Astrocyte of the cerebellum (primary cell): Measurements from ENCODE around the gene OR7A10.

Source experiments
- DNase-seq: peaks from one replicate; pipeline ENCODE4 v3.0.0-alpha.2; 2011; ENCODE audit warnings: low read depth
- H3K4me3 ChIP-seq: 2 replicates; pipeline ENCODE4 v1.5.1; 2011; ENCODE audit warnings: mild to moderate bottlenecking, low read depth, low read length, moderate library complexity
- in situ Hi-C: cut with HindIII; loops from 2 replicates; pipeline ENCODE4 v1.10.0; 2017; ENCODE audit warnings: low sequenced_read_pairs
- TF ChIP-seq, protein P1 (sequence below): IDR thresholded peaks from 2 replicates; pipeline ENCODE4 v1.5.1; 2012; ENCODE audit warnings: low read length, low read depth, moderate library complexity, mild to moderate bottlenecking; ENCODE audit errors: missing control alignments

OR7A10 gene

DNA sequence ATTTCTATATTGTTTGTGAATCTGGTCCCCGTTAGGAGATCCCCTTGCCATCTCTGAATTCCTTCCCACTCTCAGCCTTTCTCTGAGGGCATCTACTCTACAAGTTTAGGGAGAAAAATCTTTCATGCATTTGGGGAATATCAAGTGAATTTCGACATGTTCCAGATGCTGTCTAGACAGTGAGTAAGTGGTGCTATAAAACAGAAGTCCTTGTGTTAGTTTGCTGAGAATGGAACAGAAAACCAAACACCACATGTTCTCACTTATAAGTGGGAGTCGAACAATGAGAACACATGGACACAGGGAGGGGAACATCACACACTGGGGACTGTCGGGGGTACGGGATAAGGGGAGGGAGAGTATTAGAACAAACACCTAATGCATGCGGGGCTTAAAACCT is 5.1 kb downstream of the OR7A10 start:
- in situ Hi-C loops: no loop called here
- H3K4me3 ChIP-seq: no peak overlapping the region
- no peak for DNase-seq

DNA sequence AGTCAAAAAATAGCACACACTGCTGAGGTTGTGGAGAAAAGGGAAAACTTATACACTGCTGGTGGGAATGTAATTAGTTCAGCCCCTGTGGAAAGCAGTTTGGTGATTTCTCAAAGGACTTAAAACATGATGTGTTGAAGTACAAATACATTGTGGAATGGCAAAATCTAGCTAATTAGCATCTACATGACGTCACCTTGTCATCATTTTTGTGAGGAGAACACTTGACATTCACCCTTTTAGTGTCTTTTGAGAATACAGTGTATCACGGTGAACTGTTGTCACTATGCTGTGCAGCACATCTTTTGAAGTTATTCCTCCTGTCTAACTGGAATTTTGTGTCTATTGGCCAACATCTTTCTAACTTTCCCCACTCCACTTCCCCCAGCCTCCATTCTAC is 5.6 kb downstream of the OR7A10 start:
- no peak overlapping the region for H3K4me3 ChIP-seq
- in situ Hi-C loops: no loop called here
- no peak for DNase-seq
- TF ChIP-seq, protein P1, sequence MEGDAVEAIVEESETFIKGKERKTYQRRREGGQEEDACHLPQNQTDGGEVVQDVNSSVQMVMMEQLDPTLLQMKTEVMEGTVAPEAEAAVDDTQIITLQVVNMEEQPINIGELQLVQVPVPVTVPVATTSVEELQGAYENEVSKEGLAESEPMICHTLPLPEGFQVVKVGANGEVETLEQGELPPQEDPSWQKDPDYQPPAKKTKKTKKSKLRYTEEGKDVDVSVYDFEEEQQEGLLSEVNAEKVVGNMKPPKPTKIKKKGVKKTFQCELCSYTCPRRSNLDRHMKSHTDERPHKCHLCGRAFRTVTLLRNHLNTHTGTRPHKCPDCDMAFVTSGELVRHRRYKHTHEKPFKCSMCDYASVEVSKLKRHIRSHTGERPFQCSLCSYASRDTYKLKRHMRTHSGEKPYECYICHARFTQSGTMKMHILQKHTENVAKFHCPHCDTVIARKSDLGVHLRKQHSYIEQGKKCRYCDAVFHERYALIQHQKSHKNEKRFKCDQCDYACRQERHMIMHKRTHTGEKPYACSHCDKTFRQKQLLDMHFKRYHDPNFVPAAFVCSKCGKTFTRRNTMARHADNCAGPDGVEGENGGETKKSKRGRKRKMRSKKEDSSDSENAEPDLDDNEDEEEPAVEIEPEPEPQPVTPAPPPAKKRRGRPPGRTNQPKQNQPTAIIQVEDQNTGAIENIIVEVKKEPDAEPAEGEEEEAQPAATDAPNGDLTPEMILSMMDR: no peak

More for the DNA sequence above, 5.1 kb downstream of the OR7A10 start:
- TF ChIP-seq, protein P1: no peak

DNA sequence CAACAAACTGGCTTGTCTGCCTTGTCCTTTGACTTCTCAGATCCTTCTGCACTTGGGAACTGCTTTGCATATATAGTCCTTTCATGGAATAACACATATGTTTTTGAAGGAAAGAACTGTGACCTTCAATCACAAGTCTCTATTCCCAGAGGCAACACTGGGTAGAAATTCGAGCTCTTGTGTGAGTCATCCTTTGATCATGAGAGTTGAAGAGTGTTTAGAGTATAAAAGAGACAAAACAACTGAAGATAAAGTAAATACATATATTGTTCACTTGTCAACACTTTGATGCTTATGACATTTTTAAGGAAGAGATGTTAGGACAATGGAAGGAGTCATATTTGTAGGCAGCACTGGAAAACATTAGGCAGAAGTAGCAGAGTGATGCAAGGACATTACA is 8.5 kb downstream of the OR7A10 start:
- no peak for DNase-seq
- in situ Hi-C loops: no loop called here
- H3K4me3 ChIP-seq: no peak overlapping the region
- TF ChIP-seq, protein P1: no peak

DNA sequence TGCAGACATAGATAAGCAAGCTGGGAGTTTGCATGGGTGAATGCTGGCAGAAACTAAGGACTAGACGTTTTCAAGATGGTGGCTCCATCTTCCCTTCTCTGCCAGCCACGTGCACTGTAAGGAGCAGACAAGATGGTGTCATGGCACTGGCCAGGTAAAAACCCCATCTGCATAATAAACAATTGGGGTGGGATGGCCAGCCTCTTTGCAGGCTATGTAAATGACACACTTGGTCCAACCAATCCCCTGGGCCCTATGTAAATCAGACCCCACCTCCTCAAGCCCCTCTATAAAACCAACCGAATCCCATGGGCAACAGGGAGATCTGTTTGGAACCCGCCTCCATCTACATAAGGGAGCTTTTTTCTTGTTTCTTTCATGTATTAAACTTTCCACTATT is 11.3 kb downstream of the OR7A10 start:
- no peak overlapping the region for H3K4me3 ChIP-seq
- TF ChIP-seq, protein P1: no peak
- no peak for DNase-seq
- in situ Hi-C loops: no loop called here

DNA sequence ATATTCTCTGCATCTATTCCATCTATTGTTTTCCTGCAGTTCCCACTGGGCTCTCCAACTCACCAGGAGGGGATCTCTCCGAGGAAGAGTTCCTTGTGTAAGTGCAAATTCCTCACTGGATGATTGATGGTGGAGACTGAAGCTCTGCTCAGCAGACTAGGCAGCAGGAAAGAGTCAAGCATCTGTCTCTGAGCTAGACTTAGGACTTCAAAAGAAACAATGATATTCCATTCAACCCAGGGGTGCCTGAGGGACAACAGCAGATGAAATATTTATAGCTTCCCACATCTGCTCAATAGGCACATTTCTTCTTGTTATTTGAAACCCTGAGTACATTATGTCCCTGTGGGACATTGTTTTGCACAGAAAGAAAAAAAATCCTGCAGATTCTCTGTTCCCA is 13.7 kb downstream of the OR7A10 start, which contains the start of the genes OR7A5 and OR7C1:
TSS of gene OR7A5 (minus strand) at position 175 of the 400 bp plus-strand sequence. CDS start 6,944 bp downstream, outside the sequence.
TSS of gene OR7C1 (minus strand) at position 175 of the 400 bp plus-strand sequence. CDS start 35,049 bp downstream, outside the sequence.
- TF ChIP-seq, protein P1: no peak
- DNase-seq: no peak
- in situ Hi-C loops: no loop called here

DNA sequence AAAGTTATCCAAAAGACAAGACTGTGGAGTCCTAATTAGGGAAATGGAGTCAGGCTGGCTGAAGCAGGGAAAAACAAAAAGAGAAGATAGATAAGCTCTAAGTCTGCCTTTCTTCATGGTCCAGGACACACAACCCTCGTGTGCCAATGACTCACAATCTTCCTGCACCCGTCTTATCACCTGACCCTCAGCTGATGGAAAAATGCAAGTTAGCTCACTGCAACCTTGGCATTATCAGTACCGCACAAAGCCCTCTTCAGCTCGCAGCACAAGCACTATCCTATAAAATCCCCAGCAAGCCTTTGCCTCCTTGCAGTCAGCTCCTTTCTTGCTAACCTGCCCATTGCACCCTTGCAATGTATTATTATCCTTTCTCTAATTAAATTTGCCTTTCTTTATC is 18.0 kb downstream of the OR7A10 start:
- no peak for DNase-seq
- in situ Hi-C loops: no loop called here
- no peak overlapping the region for H3K4me3 ChIP-seq
- TF ChIP-seq, protein P1: no peak

More for the DNA sequence above, 13.7 kb downstream of the OR7A10 start, which contains the start of the genes OR7A5 and OR7C1:
- H3K4me3 ChIP-seq: no peak within 1 kb of the TSS
